ENCODE data around the gene PHF20. TPM values are rescaled to one million over a fixed set of nuclear protein-coding genes. Genes with fewer than 3 reads are reported as not detected.
"Not testable (repeated sequence)": the region's sequence is repeated elsewhere in the genome, so short reads cannot be mapped to it uniquely, and the experiment has no call there.

Gene PHF20
- total and polyA plus RNA-seq, 9 donors, result 17.6 to 70.0 (median 47.0) TPM

GRCh38 chr20:35878113-35878625 lies 106.4 kb downstream of the PHF20 start:
- TF ChIP-seq POLR2A (IDR thresholded peaks at IDR 0.05) (no peak), EP300 (IDR thresholded peaks at IDR 0.05) (no peak), CTCF (IDR thresholded peaks at IDR 0.05) (no peak)
- 82 to 96% (median 95%) methylated on average over 6 of the region's 6 CpGs for WGBS, 3 donors
- no peaks in the 10 kb centered on the region for H3K9me3 ChIP-seq
- H3K27ac ChIP-seq, result no peak overlapping the region
- no peaks in the 10 kb centered on the region for H3K4me1 ChIP-seq (ENCODE audit: insufficient read depth)
- H3K4me3 ChIP-seq, result no peak overlapping the region
- H3K27me3 ChIP-seq, result no peaks in the 10 kb centered on the region
- intact Hi-C loops (cut with DNase I), result no loop called here
- H3K36me3 ChIP-seq, result no peaks in the 10 kb centered on the region
- DNase-seq, result no peak

GRCh38 chr20:35881676-35882075 lies 109.9 kb downstream of the PHF20 start:
- Histone ChIP-seq H3K27ac (no peak overlapping the region), H3K4me3 (no peak overlapping the region), H3K27me3 (no peaks in the 10 kb centered on the region), H3K9me3 (no peaks in the 10 kb centered on the region), H3K36me3 (no peaks in the 10 kb centered on the region), H3K4me1 (ENCODE audit: insufficient read depth) (peaks cover 2% of the 10 kb centered on the region)
- 98 to 100% (median 100%) methylated on average over 1 of the region's 1 CpG for WGBS, 3 donors
- TF ChIP-seq CTCF (IDR thresholded peaks at IDR 0.05), result no peak
- no peak for TF ChIP-seq POLR2A (IDR thresholded peaks at IDR 0.05)
- TF ChIP-seq EP300 (IDR thresholded peaks at IDR 0.05), result no peak
- no peak for DNase-seq
- intact Hi-C loops (cut with DNase I), result loop anchor here in 2 of 4 donors (10.0 kb wide), 3 partner anchors 147 to 417 kb away; no protein-coding TSS in a partner anchor

- H3K27ac ChIP-seq; H3K36me3 ChIP-seq; H3K4me3 ChIP-seq; DNase-seq; H3K9me3 ChIP-seq; H3K4me1 ChIP-seq (ENCODE audit: insufficient read depth); H3K27me3 ChIP-seq: not testable (repeated sequence)
- intact Hi-C loops (cut with DNase I), result loop anchor here in 2 of 4 donors (10.0 kb wide), 3 partner anchors 148 to 418 kb away; no protein-coding TSS in a partner anchor
- 91 to 92% (median 92%) methylated on average over 9 of the region's 9 CpGs for WGBS, 3 donors
Observed at GRCh38 chr20:35882427-35883161, 110.8 kb downstream of the PHF20 start.

GRCh38 chr20:35883336-35883777 lies 111.5 kb downstream of the PHF20 start:
- no peak for DNase-seq
- intact Hi-C loops (cut with DNase I), result loop anchor here in 2 of 4 donors (10.0 kb wide), 3 partner anchors 149 to 419 kb away; no protein-coding TSS in a partner anchor
- no peak overlapping the region for H3K4me3 ChIP-seq
- H3K9me3 ChIP-seq, result no peaks in the 10 kb centered on the region
- H3K36me3 ChIP-seq, result no peaks in the 10 kb centered on the region
- H3K4me1 ChIP-seq (ENCODE audit: insufficient read depth), result peaks cover 2% of the 10 kb centered on the region
- no peaks in the 10 kb centered on the region for H3K27me3 ChIP-seq
- peak overlapping the region; percentile 14 to 51 for H3K27ac ChIP-seq
- TF ChIP-seq EP300 (IDR thresholded peaks at IDR 0.05) (no peak), POLR2A (IDR thresholded peaks at IDR 0.05) (no peak), CTCF (IDR thresholded peaks at IDR 0.05) (no peak)
- 73 to 83% (median 78%) methylated on average over 6 of the region's 6 CpGs for WGBS, 3 donors

Measured in ovary (tissue), 9 donors.